Lower lobe of right lung (tissue), 2 donors: ENCODE data around the gene MSI2. TPM values are rescaled to one million over a fixed set of nuclear protein-coding genes. Genes with fewer than 3 reads are reported as not detected.

ENCODE experiments used
- ATAC-seq, 2 donors: fragments of 200-7000 bp; cut with Tn5 transposase; one replicate each; pipeline ENCODE4 v1.9.1; 2020 to 2022; ENCODE audit warnings: mild to moderate bottlenecking in 2 of 2, moderate library complexity in 2 of 2
- DNase-seq: peaks from one replicate; pipeline ENCODE4 v3.0.0-alpha.2; 2020
- H3K27ac ChIP-seq: fragments of 200-600 bp; one replicate; pipeline ENCODE4 v1.8.0; 2022
- H3K27me3 ChIP-seq: fragments of 200-600 bp; one replicate; pipeline ENCODE4 v1.8.0; 2022; ENCODE audit warnings: low read depth
- H3K36me3 ChIP-seq: fragments of 200-600 bp; one replicate; pipeline ENCODE4 v1.8.0; 2022; ENCODE audit warnings: mild to moderate bottlenecking
- H3K4me1 ChIP-seq: fragments of 200-600 bp; one replicate; pipeline ENCODE4 v1.8.0; 2022
- H3K4me3 ChIP-seq: fragments of 200-600 bp; one replicate; pipeline ENCODE4 v1.8.0; 2022; ENCODE audit warnings: mild to moderate bottlenecking
- H3K9me3 ChIP-seq: fragments of 200-600 bp; one replicate; pipeline ENCODE4 v1.8.0; 2022
- CTCF ChIP-seq: fragments of 200-600 bp; IDR thresholded peaks from one replicate; pipeline ENCODE4 v1.8.0; 2022; ENCODE audit warnings: antibody characterized with exemption, mild to moderate bottlenecking
- intact Hi-C: fragments of 100-400 bp; cut with DNase I; formaldehyde crosslinking; loops from one replicate; pipeline ENCODE4 v1.11.0; 2022
- total RNA-seq: library from RNA; stranded (reverse); fragmentation: NEBNext Ultra II Directional; extraction: Animal tissue kit (Norgen Biotek cat#: 25700); gene quantifications from one replicate; pipeline ENCODE4 v1.2.1, GENCODE V29; 2021
- donor health status: DM: no; HTN: yes; CAD: no; lungs with severe emphysema.

MSI2 gene
- total RNA-seq, 1 donor from 2014 or later = 43.9 TPM

GRCh38 chr17:57521606-57522005 is 265.3 kb downstream of the MSI2 start:
- no peak for TF ChIP-seq CTCF
- no peaks in the 10 kb centered on the region for H3K27me3 ChIP-seq
- H3K27ac ChIP-seq = no peak overlapping the region
- no peak for ATAC-seq
- H3K9me3 ChIP-seq = no peaks in the 10 kb centered on the region
- no peaks in the 10 kb centered on the region for H3K36me3 ChIP-seq
- H3K4me1 ChIP-seq = peaks cover 18% of the 10 kb centered on the region
- DNase-seq = no peak
- H3K4me3 ChIP-seq = no peak overlapping the region
- intact Hi-C loops = no loop called here

- no peak for DNase-seq
- H3K27ac ChIP-seq = no peak overlapping the region
- intact Hi-C loops = no loop called here
Observed at GRCh38 chr17:57522042-57523005, 266.0 kb downstream of the MSI2 start.

GRCh38 chr17:57523926-57524632 is 267.8 kb downstream of the MSI2 start:
- H3K27ac ChIP-seq = no peak overlapping the region
- intact Hi-C loops = no loop called here
- no peaks in the 10 kb centered on the region for H3K9me3 ChIP-seq
- H3K27me3 ChIP-seq = no peaks in the 10 kb centered on the region
- ATAC-seq = peak; percentile 61 to 87
- TF ChIP-seq CTCF = no peak
- DNase-seq = peak; percentile 74
- H3K4me3 ChIP-seq = no peak overlapping the region
- peaks cover 18% of the 10 kb centered on the region for H3K4me1 ChIP-seq
- no peaks in the 10 kb centered on the region for H3K36me3 ChIP-seq

More at GRCh38 chr17:57522042-57523005, 266.0 kb downstream of the MSI2 start:
- peak in 1 of 2 donors; percentile 50 for ATAC-seq
- no peaks in the 10 kb centered on the region for H3K27me3 ChIP-seq
- H3K4me3 ChIP-seq = no peak overlapping the region
- peaks cover 19% of the 10 kb centered on the region for H3K4me1 ChIP-seq
- no peak for TF ChIP-seq CTCF
- H3K36me3 ChIP-seq = no peaks in the 10 kb centered on the region
- no peaks in the 10 kb centered on the region for H3K9me3 ChIP-seq

- Histone ChIP-seq H3K27ac (no peak overlapping the region), H3K36me3 (no peaks in the 10 kb centered on the region), H3K27me3 (no peaks in the 10 kb centered on the region), H3K4me1 (peaks cover 18% of the 10 kb centered on the region), H3K4me3 (no peak overlapping the region), H3K9me3 (no peaks in the 10 kb centered on the region)
- no peak for DNase-seq
- no peak for TF ChIP-seq CTCF
- intact Hi-C loops = no loop called here
- no peak for ATAC-seq
Observed at GRCh38 chr17:57524839-57525568, 268.7 kb downstream of the MSI2 start.
